ENCODE measurements around the gene GZMH. TPM values are rescaled to one million over a fixed set of nuclear protein-coding genes. Genes with fewer than 3 reads are reported as not detected.

The GZMH gene
- total and polyA plus RNA-seq, 2 donors (not counting 1 experiment from before 2014, with no cell fraction given), result 0.75 TPM; not detected in 1

- Histone ChIP-seq H3K4me2 (replicated peaks; ENCODE audit: low read depth, low read length, poor library complexity, severe bottlenecking) (no peak overlapping the region), H3K4me1 (ENCODE audit: control insufficient read depth in 2 of 2, insufficient read depth in 2 of 2, low read length in 2 of 2) (no peaks in the 10 kb centered on the region), H4K20me1 (ENCODE audit: control insufficient read depth, insufficient read depth, low read length, poor library complexity, severe bottlenecking) (no peaks in the 10 kb centered on the region), H3K27me3 (replicated peaks in 1 of 4; ENCODE audit: control extremely low read depth in 1 of 4, control insufficient read depth in 3 of 4, insufficient read depth in 4 of 4, low read length in 3 of 4) (peaks cover 0 to 2% (median under 1%) of the 10 kb centered on the region in 4 experiments), H3K9ac (ENCODE audit: low read length) (no peak overlapping the region), H3K27ac (ENCODE audit: low read length in 2 of 2) (no peak overlapping the region), H3K4me3 (ENCODE audit: control extremely low read depth in 1 of 5, extremely low read depth in 1 of 5, insufficient read depth in 1 of 5, low read depth in 2 of 5, low read length in 4 of 5) (no peak overlapping the region), H3K36me3 (replicated peaks in 1 of 2; ENCODE audit: control extremely low read depth in 1 of 2, control insufficient read depth in 1 of 2, extremely low read depth in 1 of 2, insufficient read depth in 2 of 2, low read length in 1 of 2) (no peaks in the 10 kb centered on the region), H3K9me3 (ENCODE audit: control extremely low read depth in 1 of 3, control insufficient read depth in 2 of 3, insufficient read depth in 1 of 3, low read length in 2 of 3) (no peaks in the 10 kb centered on the region), H3K79me2 (ENCODE audit: control insufficient read depth, insufficient read depth, low read length) (no peaks in the 10 kb centered on the region), H2AFZ (ENCODE audit: insufficient read depth, low read depth, low read length, poor library complexity, severe bottlenecking) (no peak overlapping the region)
- ChIA-PET CTCF (interaction anchor here (1.4 kb wide), 1 partner anchor 10 kb away, joined by 3 read pairs; no protein-coding TSS in a partner anchor), POLR2A (no interaction called here)
- Mint-ChIP-seq H3K4me3 (no peak overlapping the region), H3K9me3 (ENCODE audit: insufficient read depth) (no peaks in the 10 kb centered on the region), H3K27me3 (peaks cover 3% of the 10 kb centered on the region), H3K4me1 (no peaks in the 10 kb centered on the region), H3K27ac (no peak overlapping the region)
- DNase-seq (no peak), ATAC-seq (ENCODE audit: low read depth) (no peak)
- TF ChIP-seq EZH2 (IDR thresholded peaks at IDR 0.05; ENCODE audit: borderline replicate concordance, insufficient read depth, low read depth, low read length, poor library complexity, severe bottlenecking) (no peak), CTCF (IDR thresholded peaks at IDR 0.05) (no peak)
- WGBS (ENCODE audit: insufficient coverage), result 70% methylated on average over 6 of the region's 6 CpGs
- intact Hi-C loops (cut with micrococcal nuclease), result no loop called here
These were observed 23.3 kb upstream of the GZMH start for GRCh38 chr14:24632761-24633160.

- ChIA-PET CTCF (interaction anchor here (1.4 kb wide), 1 partner anchor 11 kb away, joined by 3 read pairs; no protein-coding TSS in a partner anchor), POLR2A (no interaction called here)
- Mint-ChIP-seq H3K27me3 (peaks cover 3% of the 10 kb centered on the region), H3K4me3 (no peak overlapping the region), H3K4me1 (no peaks in the 10 kb centered on the region), H3K9me3 (ENCODE audit: insufficient read depth) (no peaks in the 10 kb centered on the region), H3K27ac (no peak overlapping the region)
- no peak overlapping the region for H2AFZ ChIP-seq (ENCODE audit: insufficient read depth, low read depth, low read length, poor library complexity, severe bottlenecking)
- TF ChIP-seq EZH2 (IDR thresholded peaks at IDR 0.05; ENCODE audit: borderline replicate concordance, insufficient read depth, low read depth, low read length, poor library complexity, severe bottlenecking) (no peak), CTCF (IDR thresholded peaks at IDR 0.05) (no peak)
- no peak overlapping the region for H3K9ac ChIP-seq (ENCODE audit: low read length)
- peaks cover 0 to 3% (median 1%) of the 10 kb centered on the region in 4 experiments for H3K27me3 ChIP-seq (replicated peaks in 1 of 4; ENCODE audit: control extremely low read depth in 1 of 4, control insufficient read depth in 3 of 4, insufficient read depth in 4 of 4, low read length in 3 of 4)
- no peaks in the 10 kb centered on the region for H3K79me2 ChIP-seq (ENCODE audit: control insufficient read depth, insufficient read depth, low read length)
- no peaks in the 10 kb centered on the region for H3K4me1 ChIP-seq (ENCODE audit: control insufficient read depth in 2 of 2, insufficient read depth in 2 of 2, low read length in 2 of 2)
- no peak overlapping the region for H3K27ac ChIP-seq (ENCODE audit: low read length in 2 of 2)
- intact Hi-C loops (cut with micrococcal nuclease), result no loop called here
- DNase-seq, result no peak
- H3K36me3 ChIP-seq (replicated peaks in 1 of 2; ENCODE audit: control extremely low read depth in 1 of 2, control insufficient read depth in 1 of 2, extremely low read depth in 1 of 2, insufficient read depth in 2 of 2, low read length in 1 of 2), result no peaks in the 10 kb centered on the region
- no peak overlapping the region for H3K4me3 ChIP-seq (ENCODE audit: control extremely low read depth in 1 of 5, extremely low read depth in 1 of 5, insufficient read depth in 1 of 5, low read depth in 2 of 5, low read length in 4 of 5)
- no peaks in the 10 kb centered on the region for H4K20me1 ChIP-seq (ENCODE audit: control insufficient read depth, insufficient read depth, low read length, poor library complexity, severe bottlenecking)
- no peaks in the 10 kb centered on the region for H3K9me3 ChIP-seq (ENCODE audit: control extremely low read depth in 1 of 3, control insufficient read depth in 2 of 3, insufficient read depth in 1 of 3, low read length in 2 of 3)
- no peak overlapping the region for H3K4me2 ChIP-seq (replicated peaks; ENCODE audit: low read depth, low read length, poor library complexity, severe bottlenecking)
- no peak for ATAC-seq (ENCODE audit: low read depth)
- WGBS (ENCODE audit: insufficient coverage), result 72% methylated on average over 4 of the region's 4 CpGs
These were observed 22.9 kb upstream of the GZMH start for GRCh38 chr14:24632336-24632735.
